SK-N-MC (cell line): Measurements from ENCODE around the gene TGFB1I1.

Experiments used
- EZH2 ChIP-seq: fragments of 200-600 bp; sonication (generic); IDR thresholded peaks from one replicate; pipeline ENCODE4 v1.6.1; 2017; ENCODE audit warnings: antibody characterized with exemption
- POLR2AphosphoS5 ChIP-seq: IDR thresholded peaks from 2 replicates; pipeline ENCODE4 v1.6.1; 2012; ENCODE audit warnings: mild to moderate bottlenecking, low read depth, low read length, borderline replicate concordance

DNA sequence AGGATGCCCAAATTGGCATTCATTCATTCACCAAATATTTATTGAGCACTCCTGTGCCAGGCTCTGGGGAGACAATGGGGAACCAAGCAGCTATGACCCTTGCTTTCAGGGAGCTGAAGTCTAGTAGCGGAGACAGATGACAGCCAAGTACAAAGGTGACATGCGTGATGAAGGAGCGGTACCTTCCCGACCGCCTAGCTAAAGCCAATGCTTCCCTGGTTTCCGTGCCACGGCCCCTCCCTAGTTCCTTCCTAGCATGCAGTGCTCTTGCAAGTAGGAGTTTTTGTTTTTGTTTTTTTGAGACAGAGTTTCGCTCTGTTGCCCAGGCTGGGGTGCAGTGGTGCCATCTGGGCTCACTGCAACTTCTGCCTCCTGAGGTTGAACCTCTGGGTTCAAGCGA, 7.8 kb downstream of the TGFB1I1 start:
- TF ChIP-seq POLR2AphosphoS5 (no peak), EZH2 (no peak)
